ENCODE measurements around the gene TOMM6. TPM values are rescaled to one million over a fixed set of nuclear protein-coding genes. Genes with fewer than 3 reads are reported as not detected.
"Not testable (repeated sequence)": the region's sequence is repeated elsewhere in the genome, so short reads cannot be mapped to it uniquely, and the experiment has no call there.

TOMM6 gene
- total RNA-seq, 1 experiment from 2014 or later, result 142 TPM

DNA sequence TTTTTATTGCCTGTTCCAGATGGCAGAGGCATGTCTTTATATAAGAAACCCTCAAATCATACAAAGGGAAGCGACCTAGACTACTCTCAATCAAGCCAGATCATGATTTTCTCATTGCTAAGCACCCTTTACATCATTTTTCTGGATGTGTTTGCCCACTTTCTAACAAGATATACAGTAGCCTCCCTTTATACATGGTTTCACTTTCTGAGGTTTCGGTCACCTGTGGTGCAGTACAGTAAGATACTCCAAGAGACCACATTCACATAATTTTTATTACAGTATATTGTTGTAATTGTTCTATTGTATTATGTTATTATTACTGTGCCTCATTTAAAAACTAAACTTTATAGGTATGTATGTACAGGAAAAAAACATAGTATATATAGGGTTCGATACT lies 23.6 kb downstream of the TOMM6 start:
- H3K9me3 ChIP-seq (ENCODE audit: low read length), result no peaks in the 10 kb centered on the region
- no peaks in the 10 kb centered on the region for H4K20me1 ChIP-seq (ENCODE audit: low read length)
- POLR2A ChIA-PET (ENCODE audit: unreplicated experiment), result no interaction called here
- CTCF ChIA-PET, result no interaction called here
- intact Hi-C loops (cut with micrococcal nuclease), result no loop called here
- no peak for DNase-seq
- H3K4me2 ChIP-seq (ENCODE audit: low read length), result no peak overlapping the region
- no peaks in the 10 kb centered on the region for H3K79me2 ChIP-seq (ENCODE audit: low read length)
- H3K36me3 ChIP-seq (ENCODE audit: low read depth, low read length), result no peaks in the 10 kb centered on the region
- H3K27ac ChIP-seq (ENCODE audit: low read length), result no peak overlapping the region
- no peak for ATAC-seq
- no peak overlapping the region for H2AFZ ChIP-seq (ENCODE audit: low read length)
- BruUV-seq (replicated peaks), result no TSS peak
- H3K4me1 ChIP-seq (ENCODE audit: insufficient read depth, low read length), result no peaks in the 10 kb centered on the region
- H3F3A ChIP-seq (ENCODE audit: low read length, unreplicated experiment), result no peaks in the 10 kb centered on the region
- no peaks in the 10 kb centered on the region for H3K27me3 ChIP-seq (ENCODE audit: low read length)
- no peak overlapping the region for H3K9ac ChIP-seq (ENCODE audit: low read length)
- TF ChIP-seq EZH2 (IDR thresholded peaks at IDR 0.05; ENCODE audit: low read length, unreplicated experiment), result no peak
- TF ChIP-seq, protein P1, sequence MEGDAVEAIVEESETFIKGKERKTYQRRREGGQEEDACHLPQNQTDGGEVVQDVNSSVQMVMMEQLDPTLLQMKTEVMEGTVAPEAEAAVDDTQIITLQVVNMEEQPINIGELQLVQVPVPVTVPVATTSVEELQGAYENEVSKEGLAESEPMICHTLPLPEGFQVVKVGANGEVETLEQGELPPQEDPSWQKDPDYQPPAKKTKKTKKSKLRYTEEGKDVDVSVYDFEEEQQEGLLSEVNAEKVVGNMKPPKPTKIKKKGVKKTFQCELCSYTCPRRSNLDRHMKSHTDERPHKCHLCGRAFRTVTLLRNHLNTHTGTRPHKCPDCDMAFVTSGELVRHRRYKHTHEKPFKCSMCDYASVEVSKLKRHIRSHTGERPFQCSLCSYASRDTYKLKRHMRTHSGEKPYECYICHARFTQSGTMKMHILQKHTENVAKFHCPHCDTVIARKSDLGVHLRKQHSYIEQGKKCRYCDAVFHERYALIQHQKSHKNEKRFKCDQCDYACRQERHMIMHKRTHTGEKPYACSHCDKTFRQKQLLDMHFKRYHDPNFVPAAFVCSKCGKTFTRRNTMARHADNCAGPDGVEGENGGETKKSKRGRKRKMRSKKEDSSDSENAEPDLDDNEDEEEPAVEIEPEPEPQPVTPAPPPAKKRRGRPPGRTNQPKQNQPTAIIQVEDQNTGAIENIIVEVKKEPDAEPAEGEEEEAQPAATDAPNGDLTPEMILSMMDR (conservative IDR thresholded peaks at IDR 0.05; ENCODE audit: low read depth, low read length), result no peak
- no peak for TF ChIP-seq EZH2phosphoT487 (IDR thresholded peaks at IDR 0.05; ENCODE audit: borderline replicate concordance, low read length)
- no peaks in the 10 kb centered on the region for H3K9me2 ChIP-seq (replicated peaks; ENCODE audit: low read length)
- no peak overlapping the region for H3K4me3 ChIP-seq (ENCODE audit: low read length)

- DNase-seq; CTCF ChIA-PET; H3K27ac ChIP-seq (ENCODE audit: low read length); H3K9me2 ChIP-seq (replicated peaks; ENCODE audit: low read length); H4K20me1 ChIP-seq (ENCODE audit: low read length); H3K9me3 ChIP-seq (ENCODE audit: low read length); H3K4me2 ChIP-seq (ENCODE audit: low read length); BruUV-seq (replicated peaks); intact Hi-C loops (cut with micrococcal nuclease); H2AFZ ChIP-seq (ENCODE audit: low read length); POLR2A ChIA-PET (ENCODE audit: unreplicated experiment); ATAC-seq; H3K4me3 ChIP-seq (ENCODE audit: low read length); H3F3A ChIP-seq (ENCODE audit: low read length, unreplicated experiment); H3K79me2 ChIP-seq (ENCODE audit: low read length); H3K27me3 ChIP-seq (ENCODE audit: low read length); H3K36me3 ChIP-seq (ENCODE audit: low read depth, low read length); H3K4me1 ChIP-seq (ENCODE audit: insufficient read depth, low read length); H3K9ac ChIP-seq (ENCODE audit: low read length): not testable (repeated sequence)
These were observed 24.5 kb downstream of the TOMM6 start for GRCh38 chr6:41811946-41812345.

DNA sequence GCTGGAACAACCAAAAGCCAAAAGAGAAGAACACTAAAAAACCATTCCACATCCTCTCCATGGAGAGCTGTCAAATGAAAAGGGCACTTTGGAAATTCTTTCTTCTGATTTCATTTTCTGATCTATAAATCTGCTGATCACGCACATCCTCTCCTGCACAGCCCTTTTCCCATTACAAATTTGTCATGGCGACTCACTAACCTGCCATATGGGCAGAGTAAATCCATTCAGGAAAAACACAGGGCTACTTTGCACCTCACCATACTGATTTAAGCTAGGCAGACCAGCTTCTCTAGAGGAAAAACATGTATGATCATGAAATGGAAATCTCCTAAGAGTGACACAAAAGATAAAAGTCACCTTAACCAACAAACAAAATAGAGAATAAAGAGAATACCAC lies 26.0 kb downstream of the TOMM6 start:
- Histone ChIP-seq H3K27ac (ENCODE audit: low read length) (no peak overlapping the region), H2AFZ (ENCODE audit: low read length) (no peak overlapping the region), H3K79me2 (ENCODE audit: low read length) (no peaks in the 10 kb centered on the region), H3K27me3 (ENCODE audit: low read length) (no peaks in the 10 kb centered on the region), H4K20me1 (ENCODE audit: low read length) (no peaks in the 10 kb centered on the region), H3K9me2 (replicated peaks; ENCODE audit: low read length) (no peaks in the 10 kb centered on the region), H3K36me3 (ENCODE audit: low read depth, low read length) (no peaks in the 10 kb centered on the region), H3F3A (ENCODE audit: low read length, unreplicated experiment) (no peaks in the 10 kb centered on the region), H3K9ac (ENCODE audit: low read length) (no peak overlapping the region), H3K4me1 (ENCODE audit: insufficient read depth, low read length) (no peaks in the 10 kb centered on the region), H3K9me3 (ENCODE audit: low read length) (no peaks in the 10 kb centered on the region), H3K4me2 (ENCODE audit: low read length) (no peak overlapping the region), H3K4me3 (ENCODE audit: low read length) (no peak overlapping the region)
- no peak for TF ChIP-seq EZH2 (IDR thresholded peaks at IDR 0.05; ENCODE audit: low read length, unreplicated experiment)
- TF ChIP-seq EZH2phosphoT487 (IDR thresholded peaks at IDR 0.05; ENCODE audit: borderline replicate concordance, low read length), result no peak
- TF ChIP-seq, protein P1 (conservative IDR thresholded peaks at IDR 0.05; ENCODE audit: low read depth, low read length), result no peak
- CTCF ChIA-PET, result no interaction called here
- intact Hi-C loops (cut with micrococcal nuclease), result no loop called here
- ATAC-seq, result peak; percentile 60
- POLR2A ChIA-PET (ENCODE audit: unreplicated experiment), result no interaction called here
- DNase-seq, result peak; percentile 33
- no TSS peak for BruUV-seq (replicated peaks)
